ENCODE measurements around the gene FAM187B. TPM values are rescaled to one million over a fixed set of nuclear protein-coding genes. Genes with fewer than 3 reads are reported as not detected.

Gene FAM187B
- polyA plus RNA-seq, 1 donor (not counting 4 experiments of a cell fraction or from before 2014, with no cell fraction given), result not detected

GRCh38 chr19:35248310-35249145 lies 20.0 kb upstream of the FAM187B start, which contains the start of gene LSR:
TSS of gene LSR (plus strand) at chr19:35249002. CDS start at chr19:35249023, 21 bp downstream.
- peak; percentile 44 for DNase-seq (ENCODE audit: low read depth, low spot score)
- Histone ChIP-seq H3K9ac (ENCODE audit: control insufficient read depth, extremely low read depth, insufficient read depth, low read length) (peak within 1 kb of the TSS; percentile 96), H3K36me3 (ENCODE audit: control insufficient read depth in 2 of 2, extremely low read depth in 1 of 2, insufficient read depth in 2 of 2, low read length in 2 of 2) (peaks cover 7 to 10% of the 10 kb centered on the region in 2 experiments), H4K20me1 (ENCODE audit: control insufficient read depth, extremely low read depth, insufficient read depth, low read length) (peaks cover 2% of the 10 kb centered on the region), H2AFZ (ENCODE audit: control insufficient read depth, low read length) (peak within 1 kb of the TSS; percentile 99), H3K4me3 (ENCODE audit: control insufficient read depth in 2 of 3, extremely low read depth in 1 of 3, insufficient read depth in 2 of 3, low read depth in 1 of 3, low read length in 3 of 3) (peak within 1 kb of the TSS; percentile 59 to 92 (median 92)), H3K27ac (ENCODE audit: control insufficient read depth, insufficient read depth, low read length) (peak within 1 kb of the TSS; percentile 96), H3K9me1 (ENCODE audit: control insufficient read depth, extremely low read depth, insufficient read depth, low read length) (no peaks in the 10 kb centered on the region), H3K9me3 (ENCODE audit: control insufficient read depth, low read depth, low read length) (no peaks in the 10 kb centered on the region), H3K27me3 (ENCODE audit: control insufficient read depth, extremely low read depth, insufficient read depth, low read length) (no peaks in the 10 kb centered on the region), H3K4me2 (ENCODE audit: control insufficient read depth, extremely low read depth, insufficient read depth, low read depth, low read length) (peak within 1 kb of the TSS; percentile 90), H3K79me2 (ENCODE audit: control insufficient read depth, insufficient read depth, low read length) (peaks cover 36% of the 10 kb centered on the region), H3K4me1 (ENCODE audit: control insufficient read depth, extremely low read depth, insufficient read depth, low read length) (peaks cover 13% of the 10 kb centered on the region)
- TF ChIP-seq CTCF (optimal IDR thresholded peaks at IDR 0.05 in 1 of 3, IDR thresholded peaks at IDR 0.05 in 1 of 3, conservative IDR thresholded peaks at IDR 0.05 in 1 of 3; ENCODE audit: extremely low read depth in 1 of 3, insufficient read depth in 2 of 3, low read length in 3 of 3), result peak in 1 of 3 experiments; percentile 13
- no peak for TF ChIP-seq EZH2 (IDR thresholded peaks at IDR 0.05; ENCODE audit: low read length)
- no peak for FAIRE-seq
- dilution Hi-C loops (cut with MboI; ENCODE audit: extremely low pct_ligation_motif_present, low sequenced_read_pairs), result no loop called here

- DNase-seq (ENCODE audit: low read depth, low spot score) (no peak), FAIRE-seq (peak; percentile 81)
- dilution Hi-C loops (cut with MboI; ENCODE audit: extremely low pct_ligation_motif_present, low sequenced_read_pairs), result no loop called here
- Histone ChIP-seq H2AFZ (ENCODE audit: control insufficient read depth, low read length) (peak overlapping the region; percentile 99), H3K9me3 (ENCODE audit: control insufficient read depth, low read depth, low read length) (no peaks in the 10 kb centered on the region), H3K27me3 (ENCODE audit: control insufficient read depth, extremely low read depth, insufficient read depth, low read length) (no peaks in the 10 kb centered on the region), H4K20me1 (ENCODE audit: control insufficient read depth, extremely low read depth, insufficient read depth, low read length) (peaks cover 2% of the 10 kb centered on the region), H3K9ac (ENCODE audit: control insufficient read depth, extremely low read depth, insufficient read depth, low read length) (peak overlapping the region; percentile 96), H3K79me2 (ENCODE audit: control insufficient read depth, insufficient read depth, low read length) (peaks cover 32% of the 10 kb centered on the region), H3K36me3 (ENCODE audit: control insufficient read depth in 2 of 2, extremely low read depth in 1 of 2, insufficient read depth in 2 of 2, low read length in 2 of 2) (peaks cover 5% of the 10 kb centered on the region in 2 experiments), H3K4me3 (ENCODE audit: control insufficient read depth in 2 of 3, extremely low read depth in 1 of 3, insufficient read depth in 2 of 3, low read depth in 1 of 3, low read length in 3 of 3) (peak overlapping the region; percentile 59 to 92 (median 92)), H3K9me1 (ENCODE audit: control insufficient read depth, extremely low read depth, insufficient read depth, low read length) (no peaks in the 10 kb centered on the region), H3K27ac (ENCODE audit: control insufficient read depth, insufficient read depth, low read length) (peak overlapping the region; percentile 96), H3K4me1 (ENCODE audit: control insufficient read depth, extremely low read depth, insufficient read depth, low read length) (peaks cover 13% of the 10 kb centered on the region), H3K4me2 (ENCODE audit: control insufficient read depth, extremely low read depth, insufficient read depth, low read depth, low read length) (peak overlapping the region; percentile 90)
- TF ChIP-seq CTCF (optimal IDR thresholded peaks at IDR 0.05 in 1 of 3, IDR thresholded peaks at IDR 0.05 in 1 of 3, conservative IDR thresholded peaks at IDR 0.05 in 1 of 3; ENCODE audit: extremely low read depth in 1 of 3, insufficient read depth in 2 of 3, low read length in 3 of 3) (peak; percentile 57 to 79 (median 68)), EZH2 (IDR thresholded peaks at IDR 0.05; ENCODE audit: low read length) (no peak)
Measured at GRCh38 chr19:35247526-35248309, 19.2 kb upstream of the FAM187B start.
